GM18520 (cell line): ENCODE data around the gene SLC44A1.

Experiments used
- ATAC-seq: cut with Tn5 transposase; IDR thresholded peaks from one replicate; pipeline ENCODE4 v1.9.1; 2021; ENCODE audit not compliant: unreplicated experiment

The SLC44A1 gene

DNA sequence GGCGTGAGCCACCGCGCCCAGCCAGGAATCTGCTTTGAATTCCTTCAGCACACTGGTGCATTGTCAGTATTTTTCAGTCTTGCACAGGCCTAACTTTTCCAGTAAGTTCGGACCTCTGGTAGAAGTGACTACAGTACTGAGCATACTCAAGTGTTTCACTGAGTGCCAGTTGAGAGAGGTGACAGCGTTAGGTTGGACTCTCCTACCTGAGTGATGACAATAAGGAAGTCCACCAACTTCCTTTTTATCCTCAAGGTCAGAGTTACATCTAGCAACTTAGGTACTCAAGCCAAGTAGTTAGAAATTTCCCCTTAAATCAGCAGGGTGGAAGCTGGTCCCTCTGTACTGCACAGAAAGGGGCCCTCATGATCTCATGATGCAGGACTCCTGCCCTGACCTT is 177.4 kb downstream of the SLC44A1 start:
- ATAC-seq = no peak

DNA sequence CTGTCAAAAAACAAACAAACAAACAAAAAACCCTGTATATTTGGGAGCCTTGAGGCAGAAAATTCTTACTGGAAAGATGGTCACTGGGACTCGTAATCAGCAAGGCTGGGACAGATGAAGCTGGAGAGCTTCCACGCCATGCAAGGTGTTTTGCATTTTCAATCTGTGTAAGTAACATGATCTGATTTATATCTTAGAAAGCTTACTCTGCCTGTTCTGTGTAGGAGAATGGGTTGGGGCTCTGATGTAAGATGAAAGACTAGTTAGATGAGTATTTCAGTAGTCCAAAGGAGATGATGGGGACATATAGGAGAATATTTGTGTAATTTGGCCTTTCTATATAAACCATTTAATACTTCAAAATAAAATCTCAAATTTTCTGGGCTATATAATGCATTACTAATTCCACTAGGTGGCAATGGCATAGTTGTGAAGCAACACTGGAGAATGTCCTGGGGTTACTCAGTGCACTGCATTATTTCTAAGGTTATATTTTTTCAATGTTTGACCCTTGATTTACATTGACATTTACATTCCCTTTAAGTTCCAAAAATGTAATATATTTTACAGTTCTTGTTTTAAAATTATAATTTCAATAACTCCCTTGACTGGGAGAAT is 181.5 kb downstream of the SLC44A1 start:
- no peak for ATAC-seq

DNA sequence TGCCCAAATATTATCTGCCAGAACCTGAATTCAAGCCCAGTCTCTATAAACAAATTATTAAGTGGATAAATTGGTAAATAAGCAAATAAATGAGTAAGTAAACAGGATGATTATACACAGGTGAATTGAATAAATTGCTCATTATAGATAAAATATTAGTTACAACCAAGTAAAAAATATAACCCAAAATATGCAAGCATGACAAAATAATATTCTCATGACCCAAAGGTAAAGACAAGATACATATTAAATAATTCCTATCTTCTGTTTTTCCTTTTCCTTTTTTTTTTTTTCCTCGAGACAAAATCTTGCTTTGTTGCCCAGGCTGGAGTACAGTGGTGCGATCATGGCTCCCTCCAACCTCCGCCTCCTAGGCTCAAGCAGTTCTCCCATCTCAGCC is 182.2 kb downstream of the SLC44A1 start:
- no peak for ATAC-seq

DNA sequence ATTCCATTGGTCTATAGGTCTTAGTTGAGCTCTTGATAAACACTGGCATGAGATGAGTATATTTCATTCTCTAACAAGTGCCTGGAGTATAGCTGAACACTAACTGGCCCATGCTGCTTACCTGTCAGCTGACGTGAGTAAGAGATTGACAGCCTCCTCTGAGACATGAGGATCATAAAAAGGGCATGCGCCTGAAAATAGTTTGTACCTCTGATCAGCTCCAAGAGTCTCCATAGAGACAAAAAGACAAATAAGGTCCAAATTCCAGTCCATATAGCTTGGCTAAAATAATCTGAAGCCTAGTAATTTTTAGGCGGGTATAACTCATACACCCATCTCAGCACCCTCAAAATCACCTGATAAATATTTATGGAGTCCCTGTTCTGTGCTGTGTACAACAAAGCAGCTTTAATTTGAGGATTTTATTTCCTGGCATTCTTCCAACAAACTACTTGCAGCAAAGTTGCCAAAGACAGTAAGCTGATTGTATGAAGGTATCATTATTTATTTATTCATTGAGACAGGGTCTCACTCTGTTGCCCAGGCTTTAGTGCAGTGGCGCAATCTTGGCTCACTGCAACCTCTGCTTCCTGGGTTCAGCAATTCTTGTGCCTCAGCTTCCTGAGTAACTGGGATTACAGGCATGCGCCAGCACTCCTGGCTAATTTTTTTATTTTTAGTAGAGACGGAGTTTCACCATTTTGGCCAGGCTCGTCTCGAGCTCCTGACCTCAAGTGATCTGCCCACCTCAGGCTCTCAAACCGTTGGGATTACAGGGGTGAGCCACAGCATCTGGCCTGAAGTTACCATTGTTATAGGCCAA is 187.2 kb downstream of the SLC44A1 start:
- ATAC-seq = no peak

DNA sequence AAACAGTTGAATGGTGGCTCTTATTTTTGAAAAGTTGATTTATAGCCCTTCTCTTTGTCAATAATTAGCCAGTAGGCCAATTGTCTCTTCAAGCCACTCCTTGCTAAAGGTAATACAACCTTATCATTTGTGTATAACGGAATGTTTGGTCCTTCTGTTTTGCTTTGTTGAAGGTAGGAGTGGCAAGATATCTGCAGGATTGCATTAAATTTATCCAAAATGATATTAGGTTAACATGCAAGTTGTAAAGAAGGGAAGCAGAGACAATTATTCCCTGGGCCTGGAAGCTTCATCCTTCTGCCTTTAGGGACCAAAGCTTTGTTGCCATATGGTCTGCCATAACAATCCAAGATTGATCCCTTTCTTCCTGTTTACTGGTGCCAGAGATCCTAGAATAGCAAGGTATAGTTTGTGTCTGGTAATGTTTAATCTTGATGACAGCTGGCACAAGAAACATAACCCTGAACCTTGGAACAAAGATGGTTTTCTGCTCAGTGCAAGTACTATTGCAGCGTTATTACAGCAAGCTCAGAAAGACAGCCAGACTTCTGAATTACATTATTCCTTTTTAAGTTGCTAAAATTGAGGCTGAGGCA is 187.9 kb downstream of the SLC44A1 start:
- no peak for ATAC-seq

DNA sequence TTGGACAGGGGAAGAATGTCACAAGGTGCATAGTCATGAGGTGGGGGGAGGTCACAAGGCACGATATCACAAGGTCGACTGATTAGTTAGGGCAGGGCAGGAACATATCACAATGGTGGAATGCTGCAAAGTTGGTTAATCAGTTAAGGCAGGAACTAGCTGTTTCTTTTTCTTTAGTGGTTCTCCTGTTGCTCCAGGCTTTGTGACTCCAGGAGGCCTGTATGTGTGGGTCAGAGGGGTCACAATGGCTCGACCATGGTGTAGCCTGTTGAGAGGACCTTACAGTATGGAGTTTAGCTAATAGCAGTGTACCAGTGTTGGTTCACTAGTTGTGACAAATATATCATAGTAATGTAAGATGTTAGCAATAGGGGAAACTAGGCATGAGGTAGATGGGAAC is 191.0 kb downstream of the SLC44A1 start:
- ATAC-seq = no peak

DNA sequence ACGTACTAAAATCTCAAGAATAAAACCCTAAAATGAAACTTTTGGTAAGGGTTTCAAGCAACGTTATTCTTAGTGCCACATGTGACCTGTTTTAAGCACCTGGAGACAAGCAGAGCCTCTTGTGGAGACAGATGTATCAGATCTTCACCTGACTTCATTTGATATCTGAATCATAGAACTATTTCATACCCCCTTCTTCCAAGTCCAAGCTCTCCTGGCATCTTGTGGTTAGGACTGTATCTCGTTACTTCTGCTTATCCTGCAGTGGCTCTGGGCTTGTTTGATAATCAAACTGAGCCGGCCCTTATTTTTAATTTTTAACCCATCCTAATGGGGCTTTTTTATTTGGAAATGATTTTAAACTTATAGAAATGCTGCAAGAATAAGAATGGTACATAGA is 192.3 kb downstream of the SLC44A1 start:
- no peak for ATAC-seq

DNA sequence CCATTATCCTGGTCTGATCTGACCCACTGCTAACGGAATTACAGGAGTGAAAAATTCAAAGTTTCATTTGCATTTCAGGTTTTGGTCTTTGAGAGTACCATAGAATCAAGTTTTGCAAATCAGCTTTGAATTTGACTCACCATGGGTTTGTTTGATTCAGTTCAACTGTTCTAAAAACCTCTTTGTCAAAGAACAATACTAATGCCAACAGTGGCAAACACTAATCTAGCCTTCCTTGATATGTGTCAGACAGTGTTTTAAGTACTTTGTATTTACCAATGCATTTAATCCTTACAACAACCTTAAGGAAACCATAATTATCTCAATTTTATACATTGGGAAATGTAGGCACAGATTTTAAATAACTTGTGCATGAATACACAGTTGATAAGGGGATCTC is 193.3 kb downstream of the SLC44A1 start:
- no peak for ATAC-seq

DNA sequence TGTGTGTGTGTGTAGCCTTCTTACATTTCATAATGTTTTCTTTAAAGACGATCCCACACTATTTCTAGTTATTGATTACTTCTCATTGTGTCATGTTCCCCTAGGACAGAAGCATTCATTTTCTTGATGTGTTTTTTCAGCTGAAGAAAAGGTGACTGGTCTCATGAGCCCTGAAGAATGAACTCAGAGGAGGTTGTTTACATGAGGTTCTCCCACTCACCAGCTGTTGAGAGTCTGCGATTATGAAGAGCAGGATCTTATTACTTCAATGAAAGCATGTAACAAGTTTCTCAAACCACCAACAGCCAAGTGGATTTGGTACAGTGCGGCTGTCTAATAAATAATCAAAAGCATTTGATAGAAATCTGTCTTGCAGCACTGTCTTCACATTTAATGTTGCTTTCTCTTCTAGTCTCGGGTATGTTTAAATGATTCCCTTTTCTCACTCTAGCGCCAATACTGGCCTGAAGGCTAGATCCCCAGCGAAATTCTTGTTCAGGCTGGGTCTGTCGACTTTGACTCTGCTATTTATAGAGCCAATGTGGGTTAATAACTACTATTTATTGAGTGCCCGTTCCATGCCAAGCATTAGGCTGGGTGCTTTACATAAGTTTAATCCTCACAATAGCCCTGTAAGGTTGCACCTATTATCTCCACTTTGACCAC is 193.8 kb downstream of the SLC44A1 start:
- no peak for ATAC-seq

DNA sequence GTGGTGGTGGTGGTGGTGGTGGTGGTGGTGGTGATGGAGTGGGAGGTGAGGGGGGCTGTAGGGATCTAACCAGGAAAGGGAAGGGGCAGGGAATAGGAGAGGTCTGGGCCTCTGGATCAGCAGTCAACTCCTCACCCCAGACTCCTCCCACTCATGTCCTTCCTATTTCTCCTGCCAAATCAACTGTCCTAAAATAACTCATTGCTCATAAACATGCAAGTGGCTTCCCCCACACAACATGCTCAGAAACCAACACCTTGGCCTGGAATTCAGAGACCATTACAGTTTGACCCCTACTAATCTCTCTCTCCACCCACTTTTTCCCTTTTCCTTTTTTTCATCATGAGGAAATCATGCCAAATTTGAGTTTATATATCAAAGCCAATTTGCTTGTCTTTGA is 195.0 kb downstream of the SLC44A1 start:
- ATAC-seq = no peak

DNA sequence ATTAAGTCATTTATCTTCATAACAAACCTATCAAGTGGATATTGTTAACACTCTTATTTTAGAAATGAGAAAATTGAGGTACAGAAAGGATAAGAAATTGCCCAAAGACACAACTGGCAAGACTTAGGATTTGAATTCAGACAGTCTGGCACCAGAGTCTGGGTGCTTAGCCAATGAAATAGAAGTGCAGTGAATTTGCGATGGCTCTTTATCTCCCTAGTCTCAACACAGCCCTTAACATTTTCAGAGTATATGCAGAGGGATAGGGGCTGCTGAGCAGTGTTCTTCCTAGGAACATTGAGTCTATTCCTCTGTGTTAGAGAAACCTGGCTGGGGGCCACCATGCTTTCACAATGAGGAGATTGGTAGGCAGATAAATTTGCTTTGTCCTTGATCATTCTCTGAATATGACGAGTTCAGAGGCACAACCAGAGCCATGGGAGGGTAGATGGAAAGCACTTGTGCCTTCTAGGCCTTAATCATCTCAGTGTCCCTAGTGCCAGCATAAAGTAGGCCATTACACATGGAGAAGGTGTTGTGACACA is 197.2 kb downstream of the SLC44A1 start:
- ATAC-seq = no peak

DNA sequence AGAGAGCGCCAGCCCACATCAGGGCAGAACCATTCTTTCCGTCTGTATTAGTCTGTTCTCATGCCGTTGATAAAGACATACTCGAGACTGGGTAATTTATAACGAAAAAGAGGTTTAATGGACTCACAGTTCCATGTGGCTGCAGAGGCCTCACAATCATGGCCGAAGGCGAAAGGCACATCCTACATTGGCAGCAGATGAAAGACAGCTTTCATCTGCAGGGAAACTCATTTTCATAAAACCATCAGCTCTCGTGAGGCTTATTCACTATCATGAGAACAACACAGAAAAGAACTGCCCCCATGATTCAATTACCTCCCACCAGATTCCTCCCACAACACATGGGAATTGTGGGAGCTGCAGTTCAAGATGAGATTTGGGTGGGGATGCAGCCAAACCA is 198.7 kb downstream of the SLC44A1 start:
- ATAC-seq = no peak

DNA sequence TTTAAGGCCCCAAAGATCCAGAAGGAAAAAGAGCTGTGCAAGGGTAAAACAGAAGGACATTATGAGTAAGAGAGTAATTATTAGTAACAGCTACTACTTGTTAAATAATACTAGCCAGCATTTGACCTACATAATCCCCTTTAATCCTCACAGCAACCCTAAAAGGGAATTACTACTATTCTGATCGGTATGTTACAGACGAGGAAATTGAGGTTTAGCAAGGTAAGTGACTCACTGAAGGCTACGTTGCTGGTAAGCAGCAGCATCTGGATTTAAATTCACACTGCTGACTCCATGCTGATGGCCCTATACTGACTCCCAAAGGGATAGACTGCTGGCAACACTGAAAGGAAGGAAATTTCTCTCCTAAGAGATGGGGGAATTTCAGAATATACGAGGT is 199.7 kb downstream of the SLC44A1 start:
- ATAC-seq = no peak

DNA sequence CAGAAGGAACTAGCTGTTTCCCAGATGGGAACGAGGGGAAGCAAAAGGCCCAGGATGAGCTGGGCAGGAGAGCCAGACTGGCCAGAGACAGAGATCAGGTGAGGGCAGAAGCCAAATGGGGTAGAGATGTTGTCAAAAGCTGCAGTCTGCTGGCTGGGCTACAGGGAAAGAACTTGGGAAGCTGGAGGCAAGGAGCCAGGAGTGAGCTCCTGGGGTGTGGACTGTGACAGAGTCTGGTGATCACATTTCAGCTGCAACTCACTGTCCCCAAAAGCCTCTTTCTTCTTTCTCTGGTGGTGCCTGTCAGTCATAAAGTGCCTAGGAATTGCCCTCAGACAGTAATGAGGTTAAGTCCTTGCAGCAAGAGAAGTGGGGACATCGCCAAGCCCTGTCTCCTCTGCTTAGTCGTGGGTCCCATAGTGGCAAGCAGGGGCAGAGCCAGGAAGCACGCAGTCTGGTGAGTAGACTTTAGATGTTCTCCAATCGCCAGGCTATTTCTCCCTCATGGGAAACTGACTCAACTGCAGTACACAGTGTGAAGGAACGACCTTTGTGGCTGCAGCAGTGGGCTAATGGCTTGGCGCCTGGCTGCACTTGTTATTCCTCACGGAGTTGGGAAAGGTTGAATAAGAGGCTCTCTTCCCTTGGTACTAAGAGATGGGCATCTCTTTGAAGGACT is 200.9 kb downstream of the SLC44A1 start:
- ATAC-seq = no peak

DNA sequence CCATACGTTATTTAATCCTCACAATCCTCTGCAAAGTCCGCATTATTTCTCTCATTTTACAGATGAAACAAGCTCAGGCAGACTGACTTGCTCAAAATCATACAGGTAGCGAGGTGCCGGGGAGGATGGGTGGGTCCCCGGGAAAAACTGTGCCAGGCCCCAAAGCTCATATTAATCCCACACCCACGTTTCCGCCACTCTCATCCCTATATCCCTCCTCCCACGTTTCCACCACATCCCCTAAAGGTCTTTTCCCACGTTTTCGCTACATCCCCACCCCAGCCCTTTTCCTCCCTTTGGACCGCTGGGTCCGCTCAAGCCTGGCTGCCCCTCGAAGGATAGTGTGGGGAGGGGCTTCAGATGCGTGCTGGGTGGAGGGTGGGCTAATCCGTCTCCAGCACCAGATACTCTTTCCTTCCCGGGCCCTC is 202.9 kb downstream of the SLC44A1 start:
- no peak for ATAC-seq

DNA sequence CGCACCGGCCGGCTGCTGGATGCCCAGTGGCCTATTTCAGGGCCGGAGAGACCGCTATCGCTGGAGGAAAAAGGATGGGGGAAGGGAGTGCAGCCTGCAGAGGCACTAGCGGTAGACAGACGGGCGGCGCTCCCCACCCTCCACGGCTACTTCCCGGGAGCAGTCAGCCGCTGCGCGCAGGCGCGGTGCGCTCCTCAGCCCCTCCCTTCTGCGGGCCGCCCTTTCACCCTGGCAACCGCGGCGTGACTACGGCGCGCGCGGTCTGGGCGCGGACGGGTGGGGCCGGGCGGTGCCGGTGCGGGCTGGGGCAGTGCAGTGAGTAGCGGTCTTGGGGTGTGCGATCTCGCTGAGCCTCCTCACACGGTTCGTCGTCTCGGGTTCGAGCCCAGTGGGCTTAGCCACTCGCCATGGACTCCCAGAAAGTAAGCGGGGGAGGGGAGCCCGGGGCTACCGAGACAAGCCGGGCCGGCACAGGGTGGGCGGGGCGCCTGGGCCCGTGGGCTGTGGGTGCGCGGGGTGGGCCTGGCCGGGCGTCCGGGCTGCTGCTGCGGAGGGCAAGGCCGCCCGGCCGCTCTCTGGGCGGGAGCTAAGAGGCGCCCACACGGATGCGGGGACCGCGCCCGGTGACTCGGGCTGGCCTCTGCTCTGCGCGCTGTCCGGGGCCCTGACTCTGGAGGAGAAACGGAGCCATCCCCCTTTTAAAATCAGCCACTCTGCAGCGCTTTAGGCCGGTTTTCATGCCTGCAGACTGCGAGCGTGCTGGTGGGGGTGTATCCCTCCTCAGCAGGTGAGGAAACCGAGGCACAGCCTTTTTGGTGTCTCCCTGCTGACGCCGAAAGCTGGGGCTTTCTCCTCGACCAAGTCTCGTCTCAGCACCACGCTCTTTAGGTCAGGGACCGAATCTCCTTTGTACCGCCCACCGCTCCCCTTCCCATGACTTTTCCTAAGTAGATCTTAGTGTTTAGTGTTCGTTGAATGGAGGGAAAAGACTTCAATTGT is 203.7 kb downstream of the SLC44A1 start, which contains the start of gene FSD1L:
Gene FSD1L, plus strand, starts transcription at position 221 of the 999 bp plus-strand sequence. Its CDS starts 187 bp downstream, at position 408.
- peak; percentile 88 for ATAC-seq

DNA sequence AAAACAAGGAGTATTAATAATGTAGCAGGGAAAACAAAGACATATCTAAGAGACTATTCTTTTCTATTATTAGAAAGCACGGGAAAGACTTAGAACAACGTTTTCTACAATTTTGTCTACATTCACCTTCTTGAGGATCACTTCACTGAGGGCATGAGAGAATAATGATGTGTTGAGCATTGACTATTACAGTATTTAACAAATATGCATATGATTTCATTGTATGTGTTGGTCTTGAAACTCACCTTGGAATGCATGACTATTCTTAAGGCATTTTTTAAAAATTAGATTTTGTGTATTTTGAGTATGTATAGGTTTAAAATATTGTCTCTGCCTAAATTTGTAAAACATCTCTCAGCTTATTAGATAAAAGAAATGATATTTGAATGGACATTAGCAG is 204.6 kb downstream of the SLC44A1 start:
- no peak for ATAC-seq

DNA sequence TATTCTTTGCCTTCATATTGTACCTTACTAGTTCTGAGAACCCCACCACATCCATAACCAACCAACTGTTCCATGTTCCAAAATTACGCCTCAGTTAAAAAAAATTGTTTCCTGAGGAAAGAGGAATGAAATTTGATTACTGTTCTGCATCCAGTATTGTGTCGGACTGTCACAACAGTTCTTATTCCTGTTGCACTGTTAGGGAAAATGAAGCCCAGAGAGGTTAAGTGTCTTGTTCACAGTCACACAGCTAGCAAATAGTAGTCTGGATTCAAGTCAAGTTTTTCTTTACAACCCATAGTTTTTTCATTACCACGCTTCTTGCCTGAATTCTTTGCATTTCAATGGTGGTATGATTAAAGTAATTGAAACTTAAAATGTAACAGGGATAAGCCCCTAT is 207.7 kb downstream of the SLC44A1 start:
- no peak for ATAC-seq

DNA sequence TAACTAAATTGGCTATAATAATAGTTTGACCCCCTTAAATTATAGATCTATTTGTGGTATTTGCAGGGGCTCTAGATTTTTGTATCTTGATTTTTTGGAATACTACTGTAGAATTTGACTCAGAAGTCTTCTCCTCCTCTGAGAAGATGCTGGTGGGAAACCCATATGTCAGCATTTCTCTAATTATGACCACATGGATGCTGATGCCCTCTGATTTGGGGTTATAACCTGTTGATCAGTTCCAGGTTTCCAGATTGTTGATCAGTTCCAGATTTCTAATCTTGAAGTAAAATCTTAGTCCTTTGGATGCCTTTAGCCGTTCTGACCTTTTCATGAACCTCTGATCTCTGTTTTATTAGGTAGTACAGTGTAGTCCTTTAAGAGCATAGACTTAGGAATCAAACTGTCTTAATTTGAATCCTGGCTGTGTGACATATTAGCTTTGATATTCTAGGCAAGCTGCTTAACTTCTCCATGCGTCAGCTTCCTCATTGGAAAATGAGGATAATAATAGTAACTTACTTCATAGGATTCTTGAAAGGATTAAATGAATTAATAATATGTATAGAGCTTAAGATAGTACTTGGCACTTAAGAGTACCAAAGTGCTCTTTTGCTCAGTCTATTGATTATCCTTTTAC is 211.5 kb downstream of the SLC44A1 start:
- ATAC-seq = no peak
